ENCODE results near the gene KNTC1.

GRCh38 chr12:122668268-122668667, 141.2 kb downstream of the KNTC1 start:
- no peak for TF ChIP-seq POLR2A (IDR thresholded peaks at IDR 0.05)
- no peak for TF ChIP-seq CTCF (IDR thresholded peaks at IDR 0.05)
